Measurements from ENCODE around the gene NLK.
"Not testable (repeated sequence)": the region's sequence is repeated elsewhere in the genome, so short reads cannot be mapped to it uniquely, and the experiment has no call there.

The NLK gene

GRCh38 chr17:28188841-28189263 is 146.4 kb downstream of the NLK start:
- DNase-seq (ENCODE audit: low read depth in 2 of 2, low spot score in 1 of 2), result no peak

- no peak for DNase-seq (ENCODE audit: low read depth in 2 of 2, low spot score in 1 of 2)
Measured at GRCh38 chr17:28189667-28190066, 147.2 kb downstream of the NLK start.

- no peak for DNase-seq (ENCODE audit: low read depth in 2 of 2, low spot score in 1 of 2)
Measured at GRCh38 chr17:28191018-28191417, 148.5 kb downstream of the NLK start.

- DNase-seq (ENCODE audit: low read depth in 2 of 2, low spot score in 1 of 2), result no peak
Measured at GRCh38 chr17:28193241-28193640, 150.8 kb downstream of the NLK start.

GRCh38 chr17:28194382-28194781 is 151.9 kb downstream of the NLK start:
- DNase-seq (ENCODE audit: low read depth in 2 of 2, low spot score in 1 of 2), result no peak

- no peak for DNase-seq (ENCODE audit: low read depth in 2 of 2, low spot score in 1 of 2)
Measured at GRCh38 chr17:28196636-28197035, 154.2 kb downstream of the NLK start.

- no peak for DNase-seq (ENCODE audit: low read depth in 2 of 2, low spot score in 1 of 2)
Measured at GRCh38 chr17:28199115-28199514, 156.6 kb downstream of the NLK start.

GRCh38 chr17:28199728-28200127 is 157.3 kb downstream of the NLK start:
- DNase-seq (ENCODE audit: low read depth in 2 of 2, low spot score in 1 of 2), result no peak

- DNase-seq (ENCODE audit: low read depth in 2 of 2, low spot score in 1 of 2), result no peak
Measured at GRCh38 chr17:28201315-28201714, 158.8 kb downstream of the NLK start.

GRCh38 chr17:28204244-28204643 is 161.8 kb downstream of the NLK start:
- DNase-seq (ENCODE audit: low read depth in 2 of 2, low spot score in 1 of 2), result no peak

GRCh38 chr17:28204751-28205150 is 162.3 kb downstream of the NLK start:
- DNase-seq (ENCODE audit: low read depth in 2 of 2, low spot score in 1 of 2), result no peak

GRCh38 chr17:28206292-28206691 is 163.8 kb downstream of the NLK start:
- DNase-seq (ENCODE audit: low read depth in 2 of 2, low spot score in 1 of 2), result no peak

GRCh38 chr17:28211811-28212210 is 169.3 kb downstream of the NLK start:
- no peak for DNase-seq (ENCODE audit: low read depth in 2 of 2, low spot score in 1 of 2)

GRCh38 chr17:28213578-28213977 is 171.1 kb downstream of the NLK start:
- DNase-seq (ENCODE audit: low read depth in 2 of 2, low spot score in 1 of 2), result not testable (repeated sequence)

GRCh38 chr17:28216052-28216451 is 173.6 kb downstream of the NLK start:
- DNase-seq (ENCODE audit: low read depth in 2 of 2, low spot score in 1 of 2), result no peak

GRCh38 chr17:28216528-28216927 is 174.1 kb downstream of the NLK start:
- DNase-seq (ENCODE audit: low read depth in 2 of 2, low spot score in 1 of 2), result no peak

GRCh38 chr17:28219771-28220170 is 177.3 kb downstream of the NLK start:
- no peak for DNase-seq (ENCODE audit: low read depth in 2 of 2, low spot score in 1 of 2)

GRCh38 chr17:28221751-28222414 is 179.4 kb downstream of the NLK start:
- no peak for DNase-seq (ENCODE audit: low read depth in 2 of 2, low spot score in 1 of 2)

GRCh38 chr17:28225271-28225670 is 182.8 kb downstream of the NLK start:
- DNase-seq (ENCODE audit: low read depth in 2 of 2, low spot score in 1 of 2), result no peak

- DNase-seq (ENCODE audit: low read depth in 2 of 2, low spot score in 1 of 2), result no peak
Measured at GRCh38 chr17:28225867-28226266, 183.4 kb downstream of the NLK start.

- DNase-seq (ENCODE audit: low read depth in 2 of 2, low spot score in 1 of 2), result no peak
Measured at GRCh38 chr17:28226563-28227315, 184.3 kb downstream of the NLK start.

GRCh38 chr17:28227316-28228108 is 185.0 kb downstream of the NLK start:
- no peak for DNase-seq (ENCODE audit: low read depth in 2 of 2, low spot score in 1 of 2)
